ENCODE measurements around the gene SEPTIN6. TPM values are rescaled to one million over a fixed set of nuclear protein-coding genes. Genes with fewer than 3 reads are reported as not detected.

The SEPTIN6 gene
- total RNA-seq, 1 experiment from 2014 or later: 61.5 TPM

GRCh38 chrX:119690921-119691716, 1.8 kb downstream of the SEPTIN6 start:
- H3K36me3 ChIP-seq (ENCODE audit: insufficient read depth, low read length, poor library complexity, severe bottlenecking): no peaks in the 10 kb centered on the region
- peak overlapping the region; percentile 78 for H3K4me3 ChIP-seq (ENCODE audit: low read depth, low read length, poor library complexity, severe bottlenecking)
- H3K9me3 ChIP-seq (ENCODE audit: low read depth, low read length, poor library complexity, severe bottlenecking): no peaks in the 10 kb centered on the region
- BruUV-seq (replicated peaks): no TSS peak
- CTCF ChIA-PET: no interaction called here
- DNase-seq (ENCODE audit: low spot score): peak; percentile 33
- H3K27me3 ChIP-seq (replicated peaks; ENCODE audit: insufficient read depth, low read depth, low read length, poor library complexity): no peaks in the 10 kb centered on the region
- intact Hi-C loops (cut with micrococcal nuclease; ENCODE audit: unreplicated experiment): no loop called here
- H3K27ac ChIP-seq (ENCODE audit: low read depth, low read length, poor library complexity, severe bottlenecking): peak overlapping the region; percentile 82
- POLR2A ChIA-PET (ENCODE audit: low non-redundant PET): interaction anchor here (0.7 kb wide), 1 partner anchor 17 kb away, joined by 3 read pairs; no protein-coding TSS in a partner anchor
- TF ChIP-seq CTCF (conservative IDR thresholded peaks at IDR 0.05; ENCODE audit: low read depth, low read length) (no peak), EZH2 (IDR thresholded peaks at IDR 0.05; ENCODE audit: borderline replicate concordance, low read depth, low read length, poor library complexity, severe bottlenecking) (no peak)
- peaks cover 7% of the 10 kb centered on the region for H3K4me1 ChIP-seq (ENCODE audit: insufficient read depth, low read length, poor library complexity, severe bottlenecking)

- no peaks in the 10 kb centered on the region for H3K27me3 ChIP-seq (replicated peaks; ENCODE audit: insufficient read depth, low read depth, low read length, poor library complexity)
- DNase-seq (ENCODE audit: low spot score): no peak
- ChIA-PET CTCF (no interaction called here), POLR2A (ENCODE audit: low non-redundant PET) (no interaction called here)
- intact Hi-C loops (cut with micrococcal nuclease; ENCODE audit: unreplicated experiment): no loop called here
- H3K9me3 ChIP-seq (ENCODE audit: low read depth, low read length, poor library complexity, severe bottlenecking): no peaks in the 10 kb centered on the region
- no peak for TF ChIP-seq CTCF (conservative IDR thresholded peaks at IDR 0.05; ENCODE audit: low read depth, low read length)
- no peak for TF ChIP-seq EZH2 (IDR thresholded peaks at IDR 0.05; ENCODE audit: borderline replicate concordance, low read depth, low read length, poor library complexity, severe bottlenecking)
- no peaks in the 10 kb centered on the region for H3K36me3 ChIP-seq (ENCODE audit: insufficient read depth, low read length, poor library complexity, severe bottlenecking)
- H3K4me1 ChIP-seq (ENCODE audit: insufficient read depth, low read length, poor library complexity, severe bottlenecking): peaks cover 27% of the 10 kb centered on the region
- no TSS peak for BruUV-seq (replicated peaks)
- no peak overlapping the region for H3K27ac ChIP-seq (ENCODE audit: low read depth, low read length, poor library complexity, severe bottlenecking)
- no peak overlapping the region for H3K4me3 ChIP-seq (ENCODE audit: low read depth, low read length, poor library complexity, severe bottlenecking)
Observed at GRCh38 chrX:119688911-119689321, 4.1 kb downstream of the SEPTIN6 start.

DNA sequence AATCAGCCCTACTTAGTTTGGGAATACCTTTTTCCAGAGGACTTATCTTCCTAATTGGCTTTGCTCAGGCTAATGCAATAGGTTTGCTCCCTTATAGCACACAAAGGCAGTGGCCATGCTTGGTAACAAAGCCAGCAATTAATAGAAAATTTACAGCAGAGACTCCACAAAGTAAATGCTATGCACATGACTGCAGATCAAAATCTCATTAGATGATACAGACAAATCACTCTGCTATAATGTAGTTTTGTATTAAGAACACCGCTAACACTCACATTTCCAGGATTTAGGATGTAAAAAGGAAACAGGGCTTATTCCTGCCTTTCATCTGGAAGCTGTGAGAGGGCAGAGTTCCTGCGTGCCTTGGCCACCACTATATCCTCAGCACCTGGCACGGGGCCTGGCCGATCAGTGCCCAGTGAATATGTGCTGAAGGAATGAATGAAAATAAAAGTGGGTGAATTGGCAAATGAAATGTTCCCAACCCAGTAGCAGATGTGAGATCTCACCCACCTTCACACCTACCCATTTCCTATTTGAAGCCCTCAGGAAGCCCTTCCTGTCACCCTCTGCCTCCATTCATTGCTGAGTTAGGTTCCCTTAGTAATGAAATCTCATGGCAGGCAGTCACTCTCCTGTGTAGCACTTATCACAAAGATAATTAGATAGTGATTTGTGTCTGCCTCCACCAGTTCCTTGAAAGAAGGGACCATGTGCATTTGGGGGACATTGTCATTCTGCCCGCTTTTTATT, 5.1 kb downstream of the SEPTIN6 start:
- DNase-seq (ENCODE audit: low spot score): no peak
- Histone ChIP-seq H3K27me3 (replicated peaks; ENCODE audit: insufficient read depth, low read depth, low read length, poor library complexity) (no peaks in the 10 kb centered on the region), H3K4me3 (ENCODE audit: low read depth, low read length, poor library complexity, severe bottlenecking) (no peak overlapping the region), H3K36me3 (ENCODE audit: insufficient read depth, low read length, poor library complexity, severe bottlenecking) (no peaks in the 10 kb centered on the region), H3K27ac (ENCODE audit: low read depth, low read length, poor library complexity, severe bottlenecking) (no peak overlapping the region), H3K9me3 (ENCODE audit: low read depth, low read length, poor library complexity, severe bottlenecking) (no peaks in the 10 kb centered on the region), H3K4me1 (ENCODE audit: insufficient read depth, low read length, poor library complexity, severe bottlenecking) (peaks cover 27% of the 10 kb centered on the region)
- POLR2A ChIA-PET (ENCODE audit: low non-redundant PET): no interaction called here
- intact Hi-C loops (cut with micrococcal nuclease; ENCODE audit: unreplicated experiment): no loop called here
- CTCF ChIA-PET: no interaction called here
- TF ChIP-seq CTCF (conservative IDR thresholded peaks at IDR 0.05; ENCODE audit: low read depth, low read length) (no peak), EZH2 (IDR thresholded peaks at IDR 0.05; ENCODE audit: borderline replicate concordance, low read depth, low read length, poor library complexity, severe bottlenecking) (no peak)
- no TSS peak for BruUV-seq (replicated peaks)

All from A673 (cell line).